ENCODE data around the gene KCNN3. TPM values are rescaled to one million over a fixed set of nuclear protein-coding genes. Genes with fewer than 3 reads are reported as not detected.

The KCNN3 gene
- total and polyA plus RNA-seq, 2 of the 8 experiments (the other 6 are each of a cell fraction or from before 2014, with no cell fraction given), result 2.8 to 3.7 TPM

DNA sequence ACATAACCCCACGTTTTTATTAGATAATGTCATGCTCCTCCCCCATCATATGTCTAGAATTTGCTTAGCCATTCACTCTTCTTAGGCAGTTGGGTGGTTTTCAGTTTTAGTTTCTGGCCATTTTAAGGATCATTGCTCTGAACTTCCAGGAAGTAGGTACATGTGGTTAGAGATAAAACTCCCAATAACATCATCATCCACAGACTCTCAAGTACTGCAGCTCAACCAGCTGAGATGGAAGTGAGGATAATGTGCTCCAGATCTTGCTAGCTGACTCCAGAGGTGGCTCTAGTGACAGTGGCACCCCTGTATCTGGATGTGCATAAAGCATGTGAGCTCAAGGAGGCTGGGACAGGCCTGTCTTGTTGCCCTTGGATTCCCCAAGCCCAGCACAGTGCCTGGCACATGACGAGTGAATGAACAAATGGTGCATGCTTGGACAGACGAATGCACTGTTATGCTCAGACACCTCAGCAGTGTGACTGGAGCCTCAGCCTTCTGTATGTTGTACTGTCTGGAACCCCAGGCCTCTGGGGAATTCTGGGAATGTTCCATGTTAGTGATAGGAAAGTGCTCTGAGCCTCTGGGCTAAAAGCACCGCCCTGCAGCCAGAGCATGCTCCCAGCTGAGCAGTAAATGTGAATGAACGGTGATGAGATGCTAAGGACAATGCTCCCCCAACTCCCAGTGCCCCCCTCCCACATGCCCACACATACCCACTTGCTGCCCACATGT, 16.4 kb upstream of the KCNN3 start:
- Histone ChIP-seq H3K14ac (ENCODE audit: insufficient read length) (no peak overlapping the region), H4K91ac (replicated peaks; ENCODE audit: insufficient read length, low read length) (no peak overlapping the region), H3K4me3 (ENCODE audit: extremely low read depth in 1 of 4, insufficient read depth in 2 of 4, low read depth in 3 of 4, low read length in 4 of 4) (no peak overlapping the region), H3K4me1 (replicated peaks in 1 of 4; ENCODE audit: control insufficient read depth in 3 of 4, insufficient read depth in 4 of 4, low read length in 3 of 4) (peaks cover 0 to 4% (median 0%) of the 10 kb centered on the region in 4 experiments; a peak in 1 of 7 replicates), H3K79me2 (ENCODE audit: control insufficient read depth in 1 of 2, insufficient read depth in 2 of 2, low read length in 2 of 2) (no peaks in the 10 kb centered on the region), H2BK12ac (ENCODE audit: low read depth, low read length) (no peak overlapping the region), H3K56ac (replicated peaks; ENCODE audit: insufficient read length, low read depth, low read length) (no peak overlapping the region), H3K18ac (ENCODE audit: extremely low read depth, low read length) (no peak overlapping the region), H3K27ac (ENCODE audit: low read depth, low read length) (no peak overlapping the region), H2AK5ac (ENCODE audit: low read depth, low read length) (no peak overlapping the region), H4K8ac (ENCODE audit: extremely low read depth, insufficient read depth, low read length) (no peak overlapping the region), H3K23ac (ENCODE audit: insufficient read length) (no peak overlapping the region), H3K4me2 (ENCODE audit: insufficient read depth in 1 of 2, low read depth in 2 of 2, low read length in 2 of 2) (no peak overlapping the region), H3K79me1 (ENCODE audit: low read depth, low read length) (no peaks in the 10 kb centered on the region), H2BK20ac (ENCODE audit: low read length) (no peak overlapping the region), H4K20me1 (replicated peaks in 1 of 2; ENCODE audit: control insufficient read depth in 1 of 2, insufficient read depth in 2 of 2, low read length in 2 of 2) (no peaks in the 10 kb centered on the region), H2BK120ac (replicated peaks; ENCODE audit: low read depth, low read length) (no peak overlapping the region), H3K23me2 (ENCODE audit: low read depth, low read length) (no peaks in the 10 kb centered on the region), H3K4ac (replicated peaks; ENCODE audit: insufficient read length, low read depth, low read length) (no peak overlapping the region), H4K5ac (ENCODE audit: insufficient read length, low read depth, low read length) (no peak overlapping the region), H2AFZ (ENCODE audit: low read length) (no peak overlapping the region), H2BK15ac (ENCODE audit: low read length) (no peak overlapping the region), H3K27me3 (replicated peaks in 1 of 4; ENCODE audit: control insufficient read depth in 3 of 4, extremely low read depth in 1 of 4, insufficient read depth in 3 of 4, low read length in 3 of 4) (0 out of 7 replicates have a peak, but pooled peaks cover 0 to 2% (median 0%) of the 10 kb centered on the region in 4 experiments), H3K9ac (replicated peaks in 1 of 4; ENCODE audit: extremely low read depth in 1 of 4, low read depth in 3 of 4, low read length in 3 of 4) (no peak overlapping the region), H2BK5ac (ENCODE audit: low read depth, low read length) (no peak overlapping the region), H3K9me3 (ENCODE audit: insufficient read depth in 2 of 2, low read depth in 1 of 2, low read length in 1 of 2) (no peaks in the 10 kb centered on the region), H3K36me3 (ENCODE audit: control insufficient read depth in 2 of 4, insufficient read depth in 4 of 4, low read length in 3 of 4) (no peaks in the 10 kb centered on the region)
- POLR2A ChIA-PET (ENCODE audit: partially characterized antibody), result no interaction called here
- FAIRE-seq (no peak), DNase-seq (ENCODE audit: low read depth in 1 of 2, low spot score in 2 of 2) (no peak)
- CTCF ChIA-PET (ENCODE audit: partially characterized antibody), result interaction anchor here (0.6 to 1.1 kb wide), 5 partner anchors 16 to 224 kb away, joined by 3 to 4 read pairs (median 3); no protein-coding TSS in a partner anchor
- WGBS, 2 experiments (ENCODE audit: extremely low coverage in 1 of 2, insufficient coverage in 1 of 2, insufficient read length in 1 of 2, insufficient replicate concordance in 2 of 2, low coverage in 1 of 2, low lambda C conversion rate in 2 of 2, missing lambda C conversion rate in 1 of 2), result 71% methylated on average over 5 of the region's 5 CpGs; no CpG with 5 or more reads in 1 of the 2 experiments
- no peak for TF ChIP-seq JUN (IDR thresholded peaks at IDR 0.05; ENCODE audit: low read depth, low read length)
- TF ChIP-seq EGR1 (IDR thresholded peaks at IDR 0.05; ENCODE audit: borderline replicate concordance, low read depth, low read length), result no peak
- TF ChIP-seq, protein P1, sequence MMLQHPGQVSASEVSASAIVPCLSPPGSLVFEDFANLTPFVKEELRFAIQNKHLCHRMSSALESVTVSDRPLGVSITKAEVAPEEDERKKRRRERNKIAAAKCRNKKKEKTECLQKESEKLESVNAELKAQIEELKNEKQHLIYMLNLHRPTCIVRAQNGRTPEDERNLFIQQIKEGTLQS (IDR thresholded peaks at IDR 0.05; ENCODE audit: insufficient read depth, low read depth, low read length), result no peak
- no peak for TF ChIP-seq TEAD4 (IDR thresholded peaks at IDR 0.05; ENCODE audit: low read depth, low read length)
- no peak for TF ChIP-seq TBP (IDR thresholded peaks at IDR 0.05; ENCODE audit: low read depth, low read length)
- no peak for TF ChIP-seq SP2 (IDR thresholded peaks at IDR 0.05; ENCODE audit: low read length)
- TF ChIP-seq EZH2 (IDR thresholded peaks at IDR 0.05; ENCODE audit: low read depth, low read length, severe bottlenecking), result no peak
- no peak for TF ChIP-seq GTF2F1 (IDR thresholded peaks at IDR 0.05; ENCODE audit: borderline replicate concordance, low read depth, low read length)
- no peak for TF ChIP-seq POU5F1 (IDR thresholded peaks at IDR 0.05; ENCODE audit: low read depth, low read length)
- no peak for TF ChIP-seq CHD1 (IDR thresholded peaks at IDR 0.05; ENCODE audit: low read depth, low read length)
- TF ChIP-seq NRF1 (IDR thresholded peaks at IDR 0.05; ENCODE audit: low read depth, low read length), result no peak
- TF ChIP-seq CBX5 (IDR thresholded peaks at IDR 0.05; ENCODE audit: low read depth, low read length), result no peak
